ENCODE measurements around the gene MMP24OS. TPM values are rescaled to one million over a fixed set of nuclear protein-coding genes. Genes with fewer than 3 reads are reported as not detected.

Gene MMP24OS
- total and polyA plus RNA-seq, 4 donors: 5.2 to 16.0 (median 10.3) TPM

DNA sequence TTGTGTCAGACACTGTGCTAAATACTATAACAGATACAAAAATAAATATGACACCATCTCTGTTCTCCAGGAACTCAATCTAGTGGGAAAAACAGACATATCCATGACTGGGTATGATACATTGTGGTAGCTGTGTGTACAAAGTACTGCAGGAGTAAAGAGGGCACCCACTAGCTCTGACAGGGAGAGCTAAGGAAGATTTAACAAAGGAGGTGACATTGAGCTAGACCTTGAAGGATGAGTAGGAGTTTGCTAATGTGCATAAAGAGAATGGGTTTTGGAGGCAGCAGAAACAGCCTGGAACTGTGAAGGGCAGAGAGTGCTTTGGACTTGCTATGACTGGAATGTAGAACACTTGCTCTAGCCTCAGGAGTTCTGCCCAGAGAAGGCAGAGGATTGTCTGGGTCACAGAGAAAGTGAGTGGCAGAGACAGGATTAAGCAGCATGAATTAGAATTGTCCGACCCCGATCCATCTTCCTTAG, 37.1 kb downstream of the MMP24OS start:
- Histone ChIP-seq H3K4me1 (ENCODE audit: control insufficient read depth in 4 of 4, insufficient read depth in 4 of 4, low read length in 3 of 4) (no peaks in the 10 kb centered on the region), H3K9me3 (ENCODE audit: control insufficient read depth in 4 of 4, low read length in 3 of 4) (no peaks in the 10 kb centered on the region), H3K36me3 (ENCODE audit: control insufficient read depth in 4 of 4, insufficient read depth in 3 of 4, low read depth in 1 of 4, low read length in 3 of 4) (peaks cover 0 to 2% (median 0%) of the 10 kb centered on the region in 4 donors), H3K9ac (ENCODE audit: low read depth in 1 of 2, low read length in 2 of 2) (no peak overlapping the region), H3K27me3 (ENCODE audit: control insufficient read depth in 4 of 4, insufficient read depth in 4 of 4, low read length in 3 of 4) (no peaks in the 10 kb centered on the region), H3K27ac (ENCODE audit: low read depth in 1 of 2, low read length in 2 of 2) (no peak overlapping the region), H3K4me3 (ENCODE audit: low read depth in 1 of 3, low read length in 3 of 3) (no peak overlapping the region)
- 91% methylated on average over 2 of the region's 2 CpGs for WGBS
- TF ChIP-seq MAX (IDR thresholded peaks at IDR 0.05) (no peak), EGR1 (IDR thresholded peaks at IDR 0.05; ENCODE audit: low read depth in 2 of 2) (no peak), FOXA2 (IDR thresholded peaks at IDR 0.05) (no peak), RAD21 (IDR thresholded peaks at IDR 0.05) (no peak), RXRA (IDR thresholded peaks at IDR 0.05) (no peak), HNF4A (conservative IDR thresholded peaks at IDR 0.05) (no peak), JUND (IDR thresholded peaks at IDR 0.05) (no peak), NR2F2 (IDR thresholded peaks at IDR 0.05) (no peak), CTCF (IDR thresholded peaks at IDR 0.05; ENCODE audit: low read depth, low read length, missing input control) (no peak), GABPA (IDR thresholded peaks at IDR 0.05 in 1 of 2, conservative IDR thresholded peaks at IDR 0.05 in 1 of 2) (no peak), TAF1 (conservative IDR thresholded peaks at IDR 0.05) (no peak), FOXA1 (IDR thresholded peaks at IDR 0.05) (no peak), SP1 (IDR thresholded peaks at IDR 0.05) (no peak), ZBTB33 (IDR thresholded peaks at IDR 0.05) (no peak), HNF4G (IDR thresholded peaks at IDR 0.05) (no peak), YY1 (IDR thresholded peaks at IDR 0.05) (no peak)
- TF ChIP-seq, protein P1, sequence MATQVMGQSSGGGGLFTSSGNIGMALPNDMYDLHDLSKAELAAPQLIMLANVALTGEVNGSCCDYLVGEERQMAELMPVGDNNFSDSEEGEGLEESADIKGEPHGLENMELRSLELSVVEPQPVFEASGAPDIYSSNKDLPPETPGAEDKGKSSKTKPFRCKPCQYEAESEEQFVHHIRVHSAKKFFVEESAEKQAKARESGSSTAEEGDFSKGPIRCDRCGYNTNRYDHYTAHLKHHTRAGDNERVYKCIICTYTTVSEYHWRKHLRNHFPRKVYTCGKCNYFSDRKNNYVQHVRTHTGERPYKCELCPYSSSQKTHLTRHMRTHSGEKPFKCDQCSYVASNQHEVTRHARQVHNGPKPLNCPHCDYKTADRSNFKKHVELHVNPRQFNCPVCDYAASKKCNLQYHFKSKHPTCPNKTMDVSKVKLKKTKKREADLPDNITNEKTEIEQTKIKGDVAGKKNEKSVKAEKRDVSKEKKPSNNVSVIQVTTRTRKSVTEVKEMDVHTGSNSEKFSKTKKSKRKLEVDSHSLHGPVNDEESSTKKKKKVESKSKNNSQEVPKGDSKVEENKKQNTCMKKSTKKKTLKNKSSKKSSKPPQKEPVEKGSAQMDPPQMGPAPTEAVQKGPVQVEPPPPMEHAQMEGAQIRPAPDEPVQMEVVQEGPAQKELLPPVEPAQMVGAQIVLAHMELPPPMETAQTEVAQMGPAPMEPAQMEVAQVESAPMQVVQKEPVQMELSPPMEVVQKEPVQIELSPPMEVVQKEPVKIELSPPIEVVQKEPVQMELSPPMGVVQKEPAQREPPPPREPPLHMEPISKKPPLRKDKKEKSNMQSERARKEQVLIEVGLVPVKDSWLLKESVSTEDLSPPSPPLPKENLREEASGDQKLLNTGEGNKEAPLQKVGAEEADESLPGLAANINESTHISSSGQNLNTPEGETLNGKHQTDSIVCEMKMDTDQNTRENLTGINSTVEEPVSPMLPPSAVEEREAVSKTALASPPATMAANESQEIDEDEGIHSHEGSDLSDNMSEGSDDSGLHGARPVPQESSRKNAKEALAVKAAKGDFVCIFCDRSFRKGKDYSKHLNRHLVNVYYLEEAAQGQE (IDR thresholded peaks at IDR 0.05): no peak
- TF ChIP-seq, protein P2, sequence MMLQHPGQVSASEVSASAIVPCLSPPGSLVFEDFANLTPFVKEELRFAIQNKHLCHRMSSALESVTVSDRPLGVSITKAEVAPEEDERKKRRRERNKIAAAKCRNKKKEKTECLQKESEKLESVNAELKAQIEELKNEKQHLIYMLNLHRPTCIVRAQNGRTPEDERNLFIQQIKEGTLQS (IDR thresholded peaks at IDR 0.05): no peak
- no peak for DNase-seq (ENCODE audit: low spot score)
